GM19239 (cell line): ENCODE measurements around the gene LRRC15.

ENCODE experiments used
- DNase-seq: peaks from one replicate; pipeline ENCODE4 v3.0.0; 2011; ENCODE audit warnings: low spot score; ENCODE audit not compliant: insufficient read length
- FAIRE-seq: peaks from 2 replicates; lab custom pipeline; 2011; peaks lifted over from hg19 to GRCh38; lab: Jason Lieb, UNC

Gene LRRC15

DNA sequence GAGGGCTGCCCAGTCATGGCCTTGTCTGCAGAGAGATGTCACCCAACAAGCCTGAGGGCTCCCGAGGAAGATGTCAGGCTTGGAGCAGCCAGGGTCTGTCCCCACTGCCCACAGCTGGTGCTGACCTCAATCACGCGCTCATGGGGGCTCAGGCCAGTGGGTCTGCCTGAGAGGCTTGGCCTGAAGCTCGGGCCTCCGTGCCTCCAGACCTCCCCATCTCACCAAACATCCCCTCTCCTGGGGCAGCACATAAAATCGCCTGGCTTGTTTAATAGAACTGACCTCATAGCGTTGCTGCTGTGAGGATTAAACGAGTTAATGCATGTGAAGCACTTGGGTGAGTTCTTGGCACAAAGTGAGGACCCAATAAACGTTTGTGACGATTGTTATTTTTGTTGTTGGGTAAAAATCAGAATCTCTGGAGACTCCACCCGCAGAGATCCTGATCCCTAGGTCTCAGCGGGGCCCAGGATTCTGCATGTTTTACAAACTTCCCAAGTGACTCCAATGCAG is 3.5 kb downstream of the LRRC15 start:
- FAIRE-seq (no peak), DNase-seq (no peak)

DNA sequence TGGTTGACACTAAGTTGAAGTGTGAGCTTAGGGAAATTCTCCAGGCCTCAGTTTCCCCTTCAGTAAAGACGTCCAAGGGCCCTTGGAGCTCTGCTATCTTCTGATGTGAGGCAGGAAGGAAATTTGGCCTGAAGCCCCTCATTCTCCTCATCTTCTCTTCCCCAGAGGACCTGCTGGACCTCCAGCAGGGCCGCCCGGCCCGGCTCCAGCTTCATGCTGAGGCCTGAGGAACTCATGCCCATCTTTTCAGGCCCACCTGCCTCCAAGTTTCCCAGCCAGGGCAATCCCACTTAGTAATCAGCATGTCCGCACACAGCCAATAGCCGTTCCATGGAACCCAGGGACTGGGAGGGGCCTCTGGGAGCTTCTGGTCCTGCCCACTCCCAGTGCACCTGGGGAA is 4.0 kb downstream of the LRRC15 start:
- DNase-seq, result no peak
- no peak for FAIRE-seq

DNA sequence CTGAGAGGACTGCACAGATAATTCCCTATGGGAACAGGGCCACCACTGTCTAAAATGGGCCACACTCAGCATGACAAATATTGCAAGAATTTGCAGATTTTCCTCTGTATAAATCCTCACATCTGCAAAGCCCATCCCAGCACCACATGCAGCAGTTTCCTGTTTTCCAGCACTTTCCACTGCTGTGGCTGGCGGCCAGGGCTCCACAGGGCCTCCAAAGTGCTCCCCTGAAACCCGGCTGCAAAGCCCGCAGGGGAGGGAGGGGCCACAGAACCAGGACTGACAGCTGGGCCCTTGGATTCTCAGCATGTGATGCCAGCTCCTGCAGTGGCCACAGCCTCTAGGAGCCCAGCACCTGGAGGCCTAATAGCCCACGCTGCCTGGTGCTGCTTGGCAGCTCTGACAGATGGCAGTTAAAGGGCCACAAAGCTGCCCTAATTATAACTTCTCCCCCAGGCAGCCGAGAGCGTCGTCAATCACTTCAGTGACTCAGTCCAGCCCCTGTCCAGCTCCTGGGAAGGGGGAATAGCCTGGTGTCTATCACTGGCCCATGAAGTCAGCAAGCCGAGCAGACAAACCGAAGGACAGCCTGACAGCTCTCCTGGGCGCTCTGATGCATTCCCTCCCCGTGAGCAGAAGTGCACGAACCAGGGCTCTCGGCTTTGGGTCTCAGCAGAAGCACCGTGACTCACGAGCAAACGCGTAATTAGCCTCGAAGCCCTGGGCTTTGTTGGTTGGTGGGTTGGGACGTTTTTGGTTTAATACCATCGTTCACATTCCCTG is 4.7 kb downstream of the LRRC15 start:
- DNase-seq, result no peak
- FAIRE-seq, result no peak

DNA sequence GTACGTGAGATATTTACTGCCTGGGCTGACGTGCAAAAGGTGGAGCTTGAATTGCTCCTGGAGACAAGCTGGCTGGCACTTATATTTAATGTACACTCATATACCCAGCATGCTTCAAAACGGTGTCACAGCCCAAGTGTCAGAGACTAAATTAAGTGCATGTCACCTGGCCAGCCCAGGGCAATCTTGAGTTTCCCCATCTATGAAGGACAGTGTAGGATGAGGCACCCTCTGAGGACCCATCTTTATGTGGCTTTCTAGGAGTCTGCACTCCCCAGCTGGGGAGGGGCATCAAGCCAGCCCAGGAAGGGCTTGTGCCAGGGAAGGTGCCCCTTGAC is 5.3 kb downstream of the LRRC15 start:
- no peak for DNase-seq

DNA sequence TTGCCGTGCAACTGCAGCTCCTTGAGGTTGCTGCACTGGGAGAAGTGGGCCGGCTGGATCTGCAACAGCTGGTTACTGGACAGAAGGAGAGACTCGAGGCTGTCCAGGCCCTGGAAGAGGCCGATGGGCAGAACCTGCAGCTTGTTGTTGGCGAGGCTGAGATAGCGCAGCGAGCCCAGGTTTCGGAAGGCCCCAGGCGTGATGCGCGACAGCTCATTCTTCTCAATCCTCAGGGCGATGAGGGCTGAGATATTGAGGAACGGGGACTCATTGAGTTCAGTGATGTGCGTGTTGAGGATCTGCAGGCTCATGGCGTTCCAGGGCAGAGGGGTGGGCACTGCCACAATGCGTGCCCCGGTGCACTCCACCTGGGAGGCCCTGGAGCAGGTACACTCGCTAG is 9.0 kb downstream of the LRRC15 start:
- no peak for FAIRE-seq
- no peak for DNase-seq

More for the DNA sequence above, 5.3 kb downstream of the LRRC15 start:
- FAIRE-seq, result no peak

DNA sequence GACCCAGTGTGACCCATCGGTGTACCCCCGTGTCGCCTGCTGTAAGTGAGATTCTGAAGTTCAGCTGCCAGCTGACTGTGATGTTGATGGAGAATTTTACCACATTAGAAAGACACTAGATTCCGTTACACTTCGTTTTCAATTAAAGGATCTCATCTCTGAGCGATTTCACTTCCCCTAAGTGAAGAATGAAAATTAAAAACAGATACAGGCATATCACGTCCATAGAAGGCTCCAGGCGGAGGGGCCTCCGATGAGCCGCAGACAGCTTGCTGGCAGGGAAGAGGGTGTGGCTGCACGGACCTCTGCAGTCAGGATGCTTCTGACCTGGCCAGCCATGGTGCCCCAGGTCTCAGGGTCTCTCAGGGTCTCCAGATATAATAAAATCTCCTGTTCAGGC is 11.9 kb downstream of the LRRC15 start:
- DNase-seq (no peak), FAIRE-seq (no peak)

GRCh38 chr3:194355379-194355778 is 14.2 kb downstream of the LRRC15 start:
- FAIRE-seq (no peak), DNase-seq (no peak)

GRCh38 chr3:194354315-194354714 is 15.2 kb downstream of the LRRC15 start:
- no peak for DNase-seq
- FAIRE-seq, result no peak

DNA sequence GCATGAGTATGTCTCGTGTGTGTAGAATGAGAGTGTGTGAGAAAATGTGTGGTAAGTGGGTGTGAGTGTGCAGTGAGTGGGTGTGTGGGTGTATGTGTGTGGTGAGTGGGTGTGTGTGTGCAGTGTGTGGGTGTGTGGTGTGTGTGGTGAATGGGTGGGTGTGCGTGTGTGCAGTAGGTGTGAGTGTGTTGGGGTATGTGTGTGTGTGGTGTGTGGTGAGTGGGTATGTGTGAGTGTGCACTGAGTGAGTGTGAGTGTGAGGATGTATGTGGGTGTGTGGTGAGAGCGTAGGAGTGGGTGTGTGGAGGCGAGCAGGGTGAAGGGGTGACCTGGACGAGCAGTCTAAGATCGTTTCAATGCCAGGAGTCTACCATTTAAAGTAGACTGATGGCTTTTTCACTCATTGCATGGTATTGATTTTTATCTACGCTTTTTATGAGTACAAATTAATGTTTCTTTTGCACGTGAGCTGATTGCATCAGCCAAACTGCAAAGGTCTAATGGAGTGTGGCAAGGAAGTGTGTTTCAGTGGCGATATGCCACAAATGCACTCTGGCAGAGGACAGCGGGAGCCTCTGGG is 16.8 kb downstream of the LRRC15 start:
- FAIRE-seq (no peak), DNase-seq (no peak)

DNA sequence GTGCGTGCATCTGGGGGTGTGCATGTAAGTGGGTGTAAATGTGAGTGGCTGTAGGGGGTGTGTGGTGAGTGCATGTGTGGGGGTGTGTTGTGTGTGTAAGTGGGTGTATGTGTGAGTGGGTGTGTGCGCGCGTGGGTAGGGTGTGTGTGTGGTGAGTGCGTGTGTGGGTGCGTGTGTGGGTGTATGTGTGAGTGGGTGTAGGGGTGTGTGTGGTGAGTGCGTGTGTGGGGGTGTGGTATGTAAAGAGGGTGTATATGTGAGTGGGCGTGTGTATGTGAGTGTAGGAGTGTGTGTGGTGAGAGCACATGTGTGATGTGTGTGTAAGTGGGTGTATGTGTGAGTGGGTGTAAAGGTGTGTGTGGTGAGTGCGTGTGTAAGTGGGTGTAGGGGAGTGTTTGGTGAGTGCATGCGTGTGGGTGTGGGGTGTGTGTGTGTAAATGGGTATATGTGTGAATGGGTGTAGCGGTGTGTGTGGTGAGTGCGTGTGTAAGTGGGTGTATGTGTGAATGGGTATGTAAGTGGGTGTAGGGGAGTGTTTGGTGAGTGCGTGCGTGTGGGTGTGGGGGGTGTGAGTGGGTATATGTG is 17.5 kb downstream of the LRRC15 start:
- FAIRE-seq, result no peak
- DNase-seq, result no peak

- no peak for FAIRE-seq
Measured at GRCh38 chr3:194351080-194351672, 18.4 kb downstream of the LRRC15 start, which contains the start of gene CPN2. Gene CPN2 (minus strand): TSS chr3:194351328. CDS start chr3:194342702, 8,626 bp downstream.

DNA sequence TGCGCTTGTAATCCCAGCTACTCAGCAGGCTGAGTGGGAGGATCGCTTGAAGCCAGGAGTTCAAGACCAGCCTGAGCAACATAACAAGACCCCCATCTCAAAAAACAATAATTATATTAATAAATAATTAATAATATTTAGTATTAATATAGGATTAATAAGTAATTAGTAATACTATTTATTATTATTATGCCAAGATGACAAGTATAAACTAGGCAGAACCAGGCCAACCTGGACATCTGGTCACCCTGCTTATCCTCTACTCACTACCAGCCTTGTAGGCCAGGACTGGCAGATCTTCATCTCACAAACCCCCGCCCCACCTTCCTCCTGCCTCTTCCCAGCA is 18.8 kb downstream of the LRRC15 start:
- FAIRE-seq, result no peak
- no peak for DNase-seq

More at GRCh38 chr3:194351080-194351672, 18.4 kb downstream of the LRRC15 start, which contains the start of gene CPN2:
- DNase-seq, result no peak

DNA sequence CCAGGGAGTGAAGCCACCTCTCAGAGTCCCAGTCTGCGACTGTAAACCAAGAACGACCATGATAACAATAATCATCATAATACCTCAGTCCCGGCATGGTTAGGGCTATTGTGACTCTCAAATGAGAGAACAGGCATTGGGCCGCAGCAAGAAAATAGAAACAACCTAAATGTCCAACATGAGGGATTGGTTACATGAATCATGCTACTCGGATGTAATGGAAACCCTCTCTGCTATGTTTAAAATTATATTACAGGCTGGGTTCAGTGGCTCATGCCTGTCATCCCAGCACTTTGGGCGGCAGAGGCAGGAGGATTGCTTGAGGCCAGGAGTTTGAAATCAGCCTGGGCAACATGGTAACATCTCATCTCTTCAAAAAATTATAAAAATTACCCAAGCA is 21.2 kb downstream of the LRRC15 start:
- DNase-seq, result no peak
- no peak for FAIRE-seq

- FAIRE-seq, result no peak
- no peak for DNase-seq
Measured at GRCh38 chr3:194346621-194347020, 22.9 kb downstream of the LRRC15 start.

DNA sequence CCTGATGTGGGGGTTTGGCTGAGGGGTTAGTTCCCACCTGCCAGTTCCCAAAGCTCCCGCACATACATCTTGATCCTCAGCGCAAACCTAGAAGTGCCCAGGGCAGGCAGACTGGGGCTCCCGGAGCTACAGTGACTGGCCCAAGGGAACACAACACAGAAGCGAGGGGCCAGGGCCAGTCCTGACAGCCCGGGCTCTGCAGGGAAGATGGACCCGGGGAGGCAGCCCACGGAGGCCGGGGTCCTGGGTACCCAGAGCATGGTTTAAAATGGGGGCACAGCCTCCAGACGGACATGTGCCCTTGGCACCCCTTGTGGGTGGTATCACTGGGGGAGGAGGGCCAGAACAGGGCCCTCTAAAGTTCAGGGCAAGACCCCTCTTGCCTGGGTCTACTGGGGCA is 23.5 kb downstream of the LRRC15 start:
- FAIRE-seq (no peak), DNase-seq (no peak)

GRCh38 chr3:194344012-194344411 is 25.5 kb downstream of the LRRC15 start:
- FAIRE-seq (peak; percentile 84), DNase-seq (peak; percentile 87)

DNA sequence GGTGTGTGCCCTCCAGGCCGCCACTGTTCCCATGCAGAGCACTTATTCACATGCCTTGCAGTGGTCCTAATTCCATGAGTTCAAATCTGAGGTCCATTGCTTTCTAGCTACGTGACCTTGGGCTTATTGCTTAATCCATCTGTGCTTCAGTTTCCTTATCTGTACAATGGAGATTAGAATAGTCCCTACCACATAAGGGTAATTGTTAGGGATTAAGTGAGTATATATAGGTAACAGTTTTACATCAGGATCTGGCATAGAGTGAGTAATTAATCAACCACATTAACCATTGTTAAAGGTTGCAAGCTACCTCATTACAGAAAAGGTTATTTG is 26.0 kb downstream of the LRRC15 start:
- no peak for DNase-seq
- no peak for FAIRE-seq

GRCh38 chr3:194342861-194343560 is 26.5 kb downstream of the LRRC15 start:
- FAIRE-seq (no peak), DNase-seq (no peak)

DNA sequence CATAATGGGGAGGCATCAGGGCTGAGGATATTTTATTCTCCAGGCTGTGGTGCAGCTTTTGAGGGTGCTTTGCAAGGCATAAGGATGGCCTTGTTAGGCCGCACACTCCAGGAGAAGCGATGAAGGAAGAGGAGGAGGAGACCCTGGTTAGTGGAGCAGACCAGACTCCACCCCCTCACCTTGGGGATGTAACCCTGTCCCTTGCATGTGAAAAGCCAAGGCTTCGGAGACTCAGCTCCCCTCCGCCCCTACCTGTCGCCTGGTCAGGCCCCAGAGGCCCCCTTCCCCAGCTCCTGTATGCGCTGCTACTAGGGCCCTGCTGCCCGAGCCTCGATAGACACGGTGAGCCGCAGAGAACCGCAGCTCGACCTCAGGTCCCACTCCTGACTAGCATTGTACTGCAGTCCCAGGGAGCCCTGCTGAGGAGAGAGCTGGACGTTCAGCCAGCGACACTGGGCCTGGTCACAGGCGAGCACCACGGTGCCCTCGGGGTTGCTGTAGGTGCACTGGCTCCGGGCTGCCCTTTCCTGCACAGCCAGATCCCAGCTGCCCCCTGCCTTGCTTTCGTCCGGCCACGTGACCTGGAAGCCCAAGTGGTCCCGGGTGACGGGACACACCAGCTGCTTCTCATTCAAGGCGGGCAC is 28.7 kb downstream of the LRRC15 start:
- FAIRE-seq, result no peak
- no peak for DNase-seq

GRCh38 chr3:194339840-194340239 is 29.7 kb downstream of the LRRC15 start:
- no peak for FAIRE-seq

More at GRCh38 chr3:194339840-194340239, 29.7 kb downstream of the LRRC15 start:
- DNase-seq, result no peak
